ENCODE data around the gene ARF5.

The ARF5 gene

GRCh38 chr7:127588697-127589482 is 679 bp downstream of the ARF5 start:
- DNase-seq = peak in 45 of 56 donors; percentile 13 to 65 (median 47)

- DNase-seq = peak in 1 of 56 donors; percentile 3
These were observed 1.7 kb downstream of the ARF5 start for GRCh38 chr7:127589896-127590295.

- DNase-seq = no peak
These were observed 3.0 kb downstream of the ARF5 start for GRCh38 chr7:127591189-127591588.

- no peak for DNase-seq
These were observed 3.4 kb downstream of the ARF5 start for GRCh38 chr7:127591591-127591990.

- DNase-seq = no peak
These were observed 4.3 kb downstream of the ARF5 start for GRCh38 chr7:127592550-127592949.

GRCh38 chr7:127594490-127594889 is 6.3 kb downstream of the ARF5 start:
- DNase-seq = peak in 9 of 56 donors; percentile 3 to 45 (median 15)

GRCh38 chr7:127595737-127596136 is 7.5 kb downstream of the ARF5 start:
- no peak for DNase-seq

GRCh38 chr7:127598318-127598717 is 10.1 kb downstream of the ARF5 start:
- DNase-seq = no peak

GRCh38 chr7:127600885-127601284 is 12.7 kb downstream of the ARF5 start:
- no peak for DNase-seq

GRCh38 chr7:127608446-127608845 is 20.2 kb downstream of the ARF5 start:
- no peak for DNase-seq

GRCh38 chr7:127609297-127609696 is 21.1 kb downstream of the ARF5 start:
- DNase-seq = no peak

GRCh38 chr7:127612263-127612662 is 24.1 kb downstream of the ARF5 start:
- DNase-seq = no peak

GRCh38 chr7:127616724-127617123 is 28.5 kb downstream of the ARF5 start:
- no peak for DNase-seq

- no peak for DNase-seq
These were observed 29.8 kb downstream of the ARF5 start, which contains the start of gene PAX4 for GRCh38 chr7:127618042-127618441. Gene PAX4, minus strand, starts transcription at chr7:127618142. Its CDS starts 2,214 bp downstream, at chr7:127615928.

GRCh38 chr7:127618775-127619174 is 30.6 kb downstream of the ARF5 start:
- DNase-seq = no peak

- no peak for DNase-seq
These were observed 31.6 kb downstream of the ARF5 start for GRCh38 chr7:127619681-127620405.

- DNase-seq = no peak
These were observed 32.4 kb downstream of the ARF5 start for GRCh38 chr7:127620406-127621233.

- no peak for DNase-seq
These were observed 37.1 kb downstream of the ARF5 start for GRCh38 chr7:127625331-127625730.

- no peak for DNase-seq
These were observed 40.2 kb downstream of the ARF5 start for GRCh38 chr7:127628445-127628844.

- DNase-seq = no peak
These were observed 41.1 kb downstream of the ARF5 start for GRCh38 chr7:127629268-127629854.

GRCh38 chr7:127632276-127632910 is 44.2 kb downstream of the ARF5 start:
- DNase-seq = no peak
